A549 (cell line): ENCODE results near the gene ACP4.

Experiments used
- CEBPB ChIP-seq, 2 experiments: fragments of >200 bp in 1 of 2; sonication (Bioruptor Twin) in 1 of 2; formaldehyde crosslinking in 1 of 2; IDR thresholded peaks; 2 replicates each; pipeline ENCODE4 v1.6.1; 2012 to 2016
- CTCF ChIP-seq: fragments of >200 bp; sonication (Bioruptor Twin); formaldehyde crosslinking; IDR thresholded peaks from 3 replicates; pipeline ENCODE4 v1.5.1; 2016
- KDM1A ChIP-seq: fragments of 200-600 bp; sonication (generic); IDR thresholded peaks from 2 replicates; pipeline ENCODE4 v1.6.1; 2016; ENCODE audit warnings: low read depth, mild to moderate bottlenecking
- MAX ChIP-seq: IDR thresholded peaks from 2 replicates; pipeline ENCODE4 v1.6.1; 2012
- POLR2A ChIP-seq: IDR thresholded peaks from 2 replicates; pipeline ENCODE4 v1.6.1; 2012; ENCODE audit warnings: mild to moderate bottlenecking, low read length
- RAD21 ChIP-seq, 2 experiments: fragments of >200 bp in 1 of 2; sonication (Bioruptor Twin) in 1 of 2; formaldehyde crosslinking in 1 of 2; IDR thresholded peaks in 1 of 2; conservative IDR thresholded peaks in 1 of 2; 2 replicates in 1 of 2; 3 replicates in 1 of 2; pipeline ENCODE4 v1.6.1; 2012 to 2018; ENCODE audit warnings: inconsistent platforms in 1 of 2
- RFX5 ChIP-seq: fragments of 450-650 bp; IDR thresholded peaks from 2 replicates; pipeline ENCODE4 v1.7.1; 2014; ENCODE audit warnings: antibody characterized with exemption, mild to moderate bottlenecking, moderate library complexity

- TF ChIP-seq CTCF, result no peak
- TF ChIP-seq RFX5, result no peak
- TF ChIP-seq KDM1A, result no peak
- no peak for TF ChIP-seq CEBPB (IDR thresholded peaks at IDR 0.05)
- no peak for TF ChIP-seq POLR2A
- no peak for TF ChIP-seq RAD21 (conservative IDR thresholded peaks at IDR 0.05 in 1 of 2, IDR thresholded peaks at IDR 0.05 in 1 of 2)
- TF ChIP-seq MAX, result no peak
Observed at GRCh38 chr19:50797781-50798658, 7.8 kb downstream of the ACP4 start.
